ENCODE results near the gene GALNT17. TPM values are rescaled to one million over a fixed set of nuclear protein-coding genes. Genes with fewer than 3 reads are reported as not detected.

GALNT17 gene
- total RNA-seq, 1 donor: not detected

DNA sequence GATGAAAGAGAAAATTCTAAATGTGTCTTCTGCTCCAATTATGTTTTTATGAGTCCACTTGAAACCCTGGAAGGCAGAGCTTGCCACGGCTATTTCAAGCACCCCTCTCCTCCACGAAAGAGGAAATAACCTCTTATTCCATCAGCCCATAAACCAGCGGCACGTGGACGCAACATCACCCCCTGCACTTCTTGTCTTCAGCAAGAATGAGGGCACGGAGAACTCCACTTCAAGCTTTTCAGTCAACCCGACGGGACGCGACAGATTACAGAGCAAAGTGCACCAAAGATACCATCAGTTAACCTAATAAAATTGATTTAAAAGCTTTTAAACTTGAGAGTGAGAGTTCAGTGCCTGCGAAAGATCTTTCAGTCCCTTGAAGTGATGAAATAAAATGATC, 406.3 kb downstream of the GALNT17 start:
- no peak overlapping the region for H3K4me3 ChIP-seq (ENCODE audit: low read depth, low read length)
- TF ChIP-seq, protein P1, sequence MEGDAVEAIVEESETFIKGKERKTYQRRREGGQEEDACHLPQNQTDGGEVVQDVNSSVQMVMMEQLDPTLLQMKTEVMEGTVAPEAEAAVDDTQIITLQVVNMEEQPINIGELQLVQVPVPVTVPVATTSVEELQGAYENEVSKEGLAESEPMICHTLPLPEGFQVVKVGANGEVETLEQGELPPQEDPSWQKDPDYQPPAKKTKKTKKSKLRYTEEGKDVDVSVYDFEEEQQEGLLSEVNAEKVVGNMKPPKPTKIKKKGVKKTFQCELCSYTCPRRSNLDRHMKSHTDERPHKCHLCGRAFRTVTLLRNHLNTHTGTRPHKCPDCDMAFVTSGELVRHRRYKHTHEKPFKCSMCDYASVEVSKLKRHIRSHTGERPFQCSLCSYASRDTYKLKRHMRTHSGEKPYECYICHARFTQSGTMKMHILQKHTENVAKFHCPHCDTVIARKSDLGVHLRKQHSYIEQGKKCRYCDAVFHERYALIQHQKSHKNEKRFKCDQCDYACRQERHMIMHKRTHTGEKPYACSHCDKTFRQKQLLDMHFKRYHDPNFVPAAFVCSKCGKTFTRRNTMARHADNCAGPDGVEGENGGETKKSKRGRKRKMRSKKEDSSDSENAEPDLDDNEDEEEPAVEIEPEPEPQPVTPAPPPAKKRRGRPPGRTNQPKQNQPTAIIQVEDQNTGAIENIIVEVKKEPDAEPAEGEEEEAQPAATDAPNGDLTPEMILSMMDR (IDR thresholded peaks at IDR 0.05; ENCODE audit: insufficient read depth, low read depth, low read length): no peak
- no peak for DNase-seq (ENCODE audit: low read depth)

DNA sequence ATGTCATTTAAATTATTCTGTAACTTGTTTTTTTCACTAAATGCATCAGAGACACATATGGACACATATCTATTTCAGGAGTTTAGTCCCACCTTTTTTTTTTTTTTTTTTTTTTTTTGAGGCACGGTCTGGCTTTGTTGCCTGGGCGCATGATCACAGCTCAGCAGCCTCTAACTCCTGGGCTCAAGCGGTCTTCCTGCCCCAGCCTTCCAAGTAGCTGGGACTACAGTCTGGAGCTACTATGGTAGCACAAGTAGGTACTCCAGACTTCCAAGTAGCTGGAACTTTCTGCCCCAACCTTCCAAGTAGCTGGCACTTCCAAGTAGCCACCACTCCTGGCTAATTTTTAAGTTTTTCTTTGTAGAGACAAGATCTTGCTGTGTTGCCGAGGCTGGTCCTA, 407.7 kb downstream of the GALNT17 start:
- TF ChIP-seq, protein P1 (IDR thresholded peaks at IDR 0.05; ENCODE audit: insufficient read depth, low read depth, low read length): no peak
- DNase-seq (ENCODE audit: low read depth): no peak
- no peak overlapping the region for H3K4me3 ChIP-seq (ENCODE audit: low read depth, low read length)

DNA sequence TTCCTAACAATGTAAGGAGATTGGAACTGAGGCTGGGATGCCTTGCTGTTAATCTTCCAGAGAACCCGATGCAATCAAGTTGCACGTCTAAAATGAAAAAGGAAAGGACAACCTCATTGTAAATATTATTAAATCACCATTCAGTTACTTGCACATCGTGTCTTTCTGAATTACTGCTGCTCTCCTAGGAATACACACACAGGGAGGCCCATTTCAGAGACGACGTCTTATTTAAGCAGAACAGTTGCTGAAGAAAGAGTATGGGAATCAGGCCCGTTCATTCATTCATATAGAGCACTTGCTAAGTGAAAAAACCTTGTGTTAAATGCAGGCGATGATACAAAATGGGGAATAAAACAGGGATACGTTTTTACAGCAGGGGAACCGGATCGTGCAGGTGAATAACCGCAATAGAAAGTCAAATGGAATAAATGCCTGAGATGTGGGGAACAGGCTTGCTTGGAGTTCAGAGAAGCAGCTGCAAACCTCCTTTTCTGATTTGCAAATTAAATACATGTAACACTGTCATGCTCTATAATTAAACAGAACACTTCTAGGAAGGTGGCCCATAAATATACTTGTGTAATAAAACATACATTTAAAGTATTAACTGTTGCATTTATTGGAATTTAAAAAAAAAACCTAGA, 409.9 kb downstream of the GALNT17 start:
- TF ChIP-seq, protein P1 (IDR thresholded peaks at IDR 0.05; ENCODE audit: insufficient read depth, low read depth, low read length): no peak
- DNase-seq (ENCODE audit: low read depth): no peak
- no peak overlapping the region for H3K4me3 ChIP-seq (ENCODE audit: low read depth, low read length)

DNA sequence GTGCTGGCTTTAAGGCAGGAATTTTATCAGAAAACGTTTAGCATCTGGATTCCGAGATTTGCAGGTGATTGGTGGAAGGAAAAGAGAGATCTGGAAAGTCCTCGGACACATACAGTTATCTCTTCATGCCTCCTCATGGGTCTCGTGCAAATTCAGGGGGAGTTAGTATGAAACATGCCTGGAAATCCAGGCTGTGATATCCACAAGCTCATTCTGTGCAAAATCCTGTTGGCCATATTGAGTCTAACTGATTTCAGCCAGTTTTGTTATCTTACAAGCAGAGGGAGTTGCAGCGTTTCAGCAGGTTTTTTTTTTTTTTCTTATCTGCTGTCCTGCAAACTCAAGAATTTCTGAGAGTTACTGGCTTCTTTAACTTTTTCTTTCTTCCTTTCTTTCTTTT, 411.5 kb downstream of the GALNT17 start:
- TF ChIP-seq, protein P1 (IDR thresholded peaks at IDR 0.05; ENCODE audit: insufficient read depth, low read depth, low read length): no peak
- DNase-seq (ENCODE audit: low read depth): no peak
- H3K4me3 ChIP-seq (ENCODE audit: low read depth, low read length): no peak overlapping the region

DNA sequence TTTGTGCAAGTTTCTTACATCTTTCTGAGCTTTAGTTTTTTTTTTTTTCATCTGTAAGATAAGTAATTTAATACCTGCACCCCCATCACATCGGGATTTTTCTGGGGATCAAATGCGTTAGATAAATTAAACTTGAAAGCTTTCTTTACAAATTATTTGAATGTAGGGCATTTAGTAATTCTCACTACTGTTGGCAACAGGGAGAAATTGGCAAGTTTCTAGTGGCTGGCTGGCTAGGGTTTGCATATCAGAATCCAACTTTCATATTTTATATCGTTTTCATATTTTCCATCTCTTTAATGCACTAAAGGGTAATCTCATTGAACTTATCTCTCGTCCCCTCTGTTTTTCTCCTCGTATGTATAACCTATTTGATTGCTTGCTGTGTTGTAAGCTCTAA, 412.9 kb downstream of the GALNT17 start:
- no peak overlapping the region for H3K4me3 ChIP-seq (ENCODE audit: low read depth, low read length)
- TF ChIP-seq, protein P1 (IDR thresholded peaks at IDR 0.05; ENCODE audit: insufficient read depth, low read depth, low read length): no peak
- no peak for DNase-seq (ENCODE audit: low read depth)

- TF ChIP-seq, protein P1 (IDR thresholded peaks at IDR 0.05; ENCODE audit: insufficient read depth, low read depth, low read length): no peak
- no peak for DNase-seq (ENCODE audit: low read depth)
- H3K4me3 ChIP-seq (ENCODE audit: low read depth, low read length): no peak overlapping the region
These were observed 415.5 kb downstream of the GALNT17 start for GRCh38 chr7:71547426-71547825.

- TF ChIP-seq, protein P1 (IDR thresholded peaks at IDR 0.05; ENCODE audit: insufficient read depth, low read depth, low read length): no peak
- H3K4me3 ChIP-seq (ENCODE audit: low read depth, low read length): no peak overlapping the region
- no peak for DNase-seq (ENCODE audit: low read depth)
These were observed 416.8 kb downstream of the GALNT17 start for GRCh38 chr7:71548746-71549145.

All from fibroblast of villous mesenchyme (primary cell).